Small intestine (tissue), 7 donors: ENCODE results near the gene AKAP3. TPM values are rescaled to one million over a fixed set of nuclear protein-coding genes. Genes with fewer than 3 reads are reported as not detected.

Experiments used
- DNase-seq, 2 donors: peaks; one replicate each; pipeline versions ENCODE4 v3.0.0 to v3.0.0-alpha.2; 2013
- FAIRE-seq: peaks from 2 replicates; lab custom pipeline; 2012; peaks lifted over from hg19 to GRCh38; lab: Jason Lieb, UNC
- H3K27ac ChIP-seq, 3 donors: one replicate each; pipeline ENCODE4 v1.5.1; 2013; ENCODE audit warnings: low read length in 2 of 3, mild to moderate bottlenecking in 2 of 3, control low read depth in 1 of 3, inconsistent platforms in 1 of 3, low read depth in 1 of 3, moderate library complexity in 1 of 3
- H3K27me3 ChIP-seq, 3 donors: one replicate each; pipeline ENCODE4 v1.6.1; 2013; ENCODE audit warnings: low read length in 3 of 3, inconsistent platforms in 1 of 3; ENCODE audit not compliant: control insufficient read depth in 3 of 3, insufficient read depth in 3 of 3
- H3K36me3 ChIP-seq, 3 donors: one replicate each; pipeline ENCODE4 v1.6.1; 2013; ENCODE audit warnings: low read length in 3 of 3, inconsistent platforms in 1 of 3, low read depth in 1 of 3, mild to moderate bottlenecking in 1 of 3, moderate library complexity in 1 of 3; ENCODE audit not compliant: control insufficient read depth in 3 of 3, insufficient read depth in 2 of 3
- H3K4me1 ChIP-seq, 3 donors: one replicate each; pipeline ENCODE4 v1.6.1; 2013; ENCODE audit warnings: low read length in 2 of 3, inconsistent platforms in 1 of 3, low read depth in 1 of 3, mild to moderate bottlenecking in 1 of 3, moderate library complexity in 1 of 3; ENCODE audit not compliant: control insufficient read depth in 3 of 3, insufficient read depth in 2 of 3
- H3K4me3 ChIP-seq, 3 donors: one replicate each; pipeline ENCODE4 v1.5.1; 2013; ENCODE audit warnings: low read length in 3 of 3, control low read depth in 1 of 3, inconsistent platforms in 1 of 3, low read depth in 1 of 3, mild to moderate bottlenecking in 1 of 3, moderate library complexity in 1 of 3
- H3K9me3 ChIP-seq, 2 donors: one replicate each; pipeline ENCODE4 v1.6.1; 2013; ENCODE audit warnings: low read depth in 1 of 2, low read length in 1 of 2; ENCODE audit not compliant: control insufficient read depth in 2 of 2, insufficient read depth in 1 of 2
- WGBS, 3 donors: extraction: QIAGEN DNeasy Blood & Tissue Kit; methylation state at CpG; one replicate each; pipeline ENCODE4 v1.1.7; 2013; 5-methylcytosine and 5-hydroxymethylcytosine counted together
- polyA plus RNA-seq, 4 donors: library from polyadenylated mRNA; stranded (reverse) in 3 of 4; unstranded in 1 of 4; fragments of 200-250 nt in 3 of 4; fragments of 120-200 nt in 1 of 4; gene quantifications; one replicate each; pipeline versions ENCODE4 v1.2.1 to v1.2.3, GENCODE V29; 2013
- donor health status: healthy with polysubstance abuse.
- donor health status: control.
- donor health status: control.
- donor health status: Bipolar disorder and iron deficiency.
- donor health status: healthy.

Gene AKAP3
- polyA plus RNA-seq, 4 donors: 0.45 to 2.5 (median 0.86) TPM

GRCh38 chr12:4615667-4616066 is 33.2 kb downstream of the AKAP3 start:
- no peak for DNase-seq
- FAIRE-seq: no peak
- no peaks in the 10 kb centered on the region for H3K9me3 ChIP-seq
- no peaks in the 10 kb centered on the region for H3K27me3 ChIP-seq
- H3K36me3 ChIP-seq: peaks cover 0 to 13% (median 7%) of the 10 kb centered on the region in 3 donors
- no peak overlapping the region for H3K27ac ChIP-seq
- H3K4me1 ChIP-seq: no peaks in the 10 kb centered on the region
- no peak overlapping the region for H3K4me3 ChIP-seq
- WGBS, 3 donors: 93 to 98% (median 95%) methylated on average over 9 of the region's 9 CpGs

GRCh38 chr12:4610481-4610880 is 38.4 kb downstream of the AKAP3 start:
- DNase-seq: no peak
- FAIRE-seq: no peak
- WGBS, 3 donors: 59 to 66% (median 64%) methylated on average over 4 of the region's 4 CpGs
- Histone ChIP-seq H3K4me3 (no peak overlapping the region), H3K4me1 (peaks cover 3 to 9% (median 6%) of the 10 kb centered on the region in 3 donors), H3K36me3 (peaks cover 3 to 11% (median 4%) of the 10 kb centered on the region in 3 donors), H3K9me3 (no peaks in the 10 kb centered on the region), H3K27me3 (no peaks in the 10 kb centered on the region), H3K27ac (no peak overlapping the region)

GRCh38 chr12:4609071-4609470 is 39.8 kb downstream of the AKAP3 start:
- Histone ChIP-seq H3K27ac (no peak overlapping the region), H3K9me3 (no peaks in the 10 kb centered on the region), H3K4me3 (no peak overlapping the region), H3K27me3 (no peaks in the 10 kb centered on the region), H3K4me1 (peaks cover 3 to 9% (median 6%) of the 10 kb centered on the region in 3 donors), H3K36me3 (peaks cover 3 to 8% (median 4%) of the 10 kb centered on the region in 3 donors)
- DNase-seq (no peak), FAIRE-seq (no peak)
- WGBS, 3 donors: 86 to 96% (median 93%) methylated on average over 9 of the region's 9 CpGs

- FAIRE-seq: no peak
Measured at GRCh38 chr12:4607056-4607455, 41.8 kb downstream of the AKAP3 start.

GRCh38 chr12:4604684-4605193 is 44.1 kb downstream of the AKAP3 start:
- FAIRE-seq (no peak), DNase-seq (peak; percentile 89 to 91)

More at GRCh38 chr12:4607056-4607455, 41.8 kb downstream of the AKAP3 start:
- Histone ChIP-seq H3K4me3 (no peak overlapping the region), H3K4me1 (peaks cover 3 to 9% (median 6%) of the 10 kb centered on the region in 3 donors), H3K27ac (no peak overlapping the region), H3K27me3 (no peaks in the 10 kb centered on the region), H3K9me3 (no peaks in the 10 kb centered on the region), H3K36me3 (peaks cover 0 to 3% (median 2%) of the 10 kb centered on the region in 3 donors)
- 17 to 61% (median 38%) methylated on average over 3 of the region's 3 CpGs for WGBS, 3 donors
- DNase-seq: peak; percentile 47 to 71

GRCh38 chr12:4603946-4604345 is 44.9 kb downstream of the AKAP3 start:
- 11 to 13% (median 11%) methylated on average over 1 of the region's 1 CpG for WGBS, 3 donors
- DNase-seq: no peak
- Histone ChIP-seq H3K4me3 (no peak overlapping the region), H3K27me3 (no peaks in the 10 kb centered on the region), H3K9me3 (no peaks in the 10 kb centered on the region), H3K36me3 (no peaks in the 10 kb centered on the region), H3K27ac (no peak overlapping the region), H3K4me1 (peaks cover 3 to 9% (median 6%) of the 10 kb centered on the region in 3 donors)
- no peak for FAIRE-seq

More at GRCh38 chr12:4604684-4605193, 44.1 kb downstream of the AKAP3 start:
- peaks cover 0 to 2% (median 0%) of the 10 kb centered on the region in 3 donors for H3K36me3 ChIP-seq
- no peaks in the 10 kb centered on the region for H3K27me3 ChIP-seq
- peak overlapping the region in 2 of 3 donors; percentile 39 to 74 for H3K27ac ChIP-seq
- peak overlapping the region; percentile 73 to 92 (median 82) for H3K4me3 ChIP-seq
- no peaks in the 10 kb centered on the region for H3K9me3 ChIP-seq
- peaks cover 3 to 9% (median 6%) of the 10 kb centered on the region in 3 donors for H3K4me1 ChIP-seq
- WGBS, 3 donors: 0 to 5% (median 0%) methylated on average over 25 of the region's 25 CpGs

- no peaks in the 10 kb centered on the region for H3K27me3 ChIP-seq
- no peaks in the 10 kb centered on the region for H3K9me3 ChIP-seq
- no peak overlapping the region for H3K4me3 ChIP-seq
- H3K4me1 ChIP-seq: peaks cover 3 to 9% (median 6%) of the 10 kb centered on the region in 3 donors
- DNase-seq (no peak), FAIRE-seq (no peak)
- H3K27ac ChIP-seq: no peak overlapping the region
- H3K36me3 ChIP-seq: no peaks in the 10 kb centered on the region
- WGBS, 3 donors: 65 to 80% (median 79%) methylated on average over 7 of the region's 7 CpGs
Measured at GRCh38 chr12:4603421-4603820, 45.4 kb downstream of the AKAP3 start.

GRCh38 chr12:4595881-4596280 is 53.0 kb downstream of the AKAP3 start:
- Histone ChIP-seq H3K36me3 (no peaks in the 10 kb centered on the region), H3K27ac (no peak overlapping the region), H3K27me3 (no peaks in the 10 kb centered on the region), H3K9me3 (no peaks in the 10 kb centered on the region), H3K4me1 (no peaks in the 10 kb centered on the region), H3K4me3 (no peak overlapping the region)
- DNase-seq (no peak), FAIRE-seq (no peak)
- 96 to 97% (median 96%) methylated on average over 6 of the region's 6 CpGs for WGBS, 3 donors
